HG02571 (cell line): ENCODE measurements around the gene RGP1.

ENCODE experiments used
- ATAC-seq: cut with Tn5 transposase; IDR thresholded peaks from one replicate; pipeline ENCODE4 v1.9.1; 2021; ENCODE audit warnings: mild to moderate bottlenecking, moderate library complexity; ENCODE audit not compliant: unreplicated experiment

RGP1 gene

DNA sequence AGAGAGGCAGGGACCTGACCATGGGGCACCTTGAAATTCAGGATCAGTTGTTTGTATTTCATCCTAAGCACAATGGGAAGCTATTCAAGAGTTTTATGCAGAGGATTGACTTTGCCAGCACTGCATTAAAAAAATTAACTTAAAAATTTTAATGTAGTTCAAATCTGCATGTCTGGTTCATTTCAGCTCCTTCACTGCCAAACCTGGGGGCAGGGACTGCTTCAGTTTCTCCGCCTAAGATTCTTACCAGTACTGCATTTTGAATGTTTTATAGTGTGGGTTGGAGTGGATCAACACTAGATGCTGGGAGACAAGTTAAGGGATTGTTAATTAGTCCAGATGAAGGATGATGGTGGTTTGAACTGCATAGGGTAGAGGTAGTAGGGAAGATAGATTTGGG, 20.7 kb downstream of the RGP1 start:
- ATAC-seq, result no peak

DNA sequence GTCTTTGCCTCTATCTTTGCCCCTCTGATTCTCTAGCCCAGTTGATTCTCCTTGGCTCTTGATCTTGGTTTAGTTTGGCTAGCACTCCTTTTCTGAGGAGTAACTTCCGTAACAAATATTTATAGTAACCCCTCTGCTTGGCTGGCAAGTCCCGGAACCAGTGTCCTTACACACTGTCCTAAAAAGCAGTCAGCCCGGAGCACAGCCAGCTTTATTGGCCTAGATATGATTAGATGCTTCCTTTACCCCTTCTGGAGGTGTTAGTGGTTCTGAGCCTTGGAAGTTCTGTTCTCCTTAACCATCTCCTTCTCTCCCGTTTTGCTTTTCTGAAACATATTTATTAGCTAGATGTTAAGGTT, 22.0 kb downstream of the RGP1 start:
- ATAC-seq, result no peak

- ATAC-seq, result no peak
Observed at GRCh38 chr9:35771534-35771933, 22.4 kb downstream of the RGP1 start.

- no peak for ATAC-seq
Observed at GRCh38 chr9:35771943-35772342, 22.9 kb downstream of the RGP1 start.

DNA sequence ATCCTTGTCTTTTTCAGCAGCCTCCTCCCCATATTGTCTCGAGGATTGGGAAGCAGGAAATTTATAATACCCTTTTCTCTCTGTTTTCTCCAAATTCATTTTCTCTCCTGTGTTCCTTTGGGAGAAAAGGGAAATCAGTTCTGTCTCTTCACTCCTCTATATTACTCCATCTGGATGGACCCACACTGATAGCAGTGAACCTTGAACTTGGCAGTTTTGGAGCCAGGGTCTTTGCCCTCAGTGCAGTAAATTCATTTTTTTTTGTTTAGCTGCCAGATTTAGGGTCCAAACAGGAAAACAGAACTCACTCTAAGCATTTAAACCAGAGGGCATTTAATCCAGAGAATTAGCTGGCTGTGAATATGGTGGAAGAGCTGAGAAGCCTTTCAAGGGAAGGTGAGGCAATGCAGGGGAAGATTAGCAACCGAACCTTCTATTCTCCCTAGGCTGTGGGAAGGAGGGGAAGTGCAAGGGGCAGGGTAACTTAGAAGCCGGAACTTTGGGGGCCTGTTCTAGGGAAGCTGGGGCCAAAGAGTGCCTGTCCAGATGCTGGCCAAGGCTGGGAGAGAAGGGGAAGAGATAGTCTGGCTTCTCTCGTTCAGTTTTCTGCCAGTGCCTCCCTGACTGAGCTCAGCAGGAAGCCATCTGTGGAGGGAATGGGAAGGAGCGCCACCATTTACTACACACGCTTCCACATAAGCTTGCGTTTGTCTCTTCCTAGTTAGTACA, 26.0 kb downstream of the RGP1 start:
- no peak for ATAC-seq

DNA sequence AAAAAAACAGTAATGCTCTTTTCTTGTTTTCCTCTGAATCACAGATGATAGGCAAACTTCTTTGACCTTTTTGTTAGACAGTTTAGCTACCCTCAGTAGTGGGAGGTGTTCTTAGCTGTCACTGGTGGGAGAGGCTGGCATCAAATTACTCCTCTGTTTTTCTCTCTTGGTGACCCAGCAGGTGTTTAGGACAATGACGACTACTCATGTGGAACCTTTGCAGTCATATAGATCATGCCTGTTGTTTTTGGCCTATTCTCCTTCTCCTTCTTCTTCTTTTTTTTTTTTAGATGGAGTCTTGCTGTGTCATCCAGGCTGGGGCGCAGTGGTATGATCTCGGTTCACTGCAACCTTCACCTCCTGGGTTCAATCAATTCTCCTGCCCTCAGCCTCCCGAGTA, 26.9 kb downstream of the RGP1 start:
- ATAC-seq, result no peak

GRCh38 chr9:35778496-35778895, 29.4 kb downstream of the RGP1 start:
- ATAC-seq, result no peak

- ATAC-seq, result no peak
Observed at GRCh38 chr9:35781066-35781465, 32.0 kb downstream of the RGP1 start.

GRCh38 chr9:35783418-35783817, 34.3 kb downstream of the RGP1 start:
- ATAC-seq, result no peak

- ATAC-seq, result no peak
Observed at GRCh38 chr9:35789541-35789940, 40.5 kb downstream of the RGP1 start.

GRCh38 chr9:35790025-35790384, 40.9 kb downstream of the RGP1 start:
- no peak for ATAC-seq

GRCh38 chr9:35790385-35791296, 41.6 kb downstream of the RGP1 start:
- peak; percentile 58 for ATAC-seq

DNA sequence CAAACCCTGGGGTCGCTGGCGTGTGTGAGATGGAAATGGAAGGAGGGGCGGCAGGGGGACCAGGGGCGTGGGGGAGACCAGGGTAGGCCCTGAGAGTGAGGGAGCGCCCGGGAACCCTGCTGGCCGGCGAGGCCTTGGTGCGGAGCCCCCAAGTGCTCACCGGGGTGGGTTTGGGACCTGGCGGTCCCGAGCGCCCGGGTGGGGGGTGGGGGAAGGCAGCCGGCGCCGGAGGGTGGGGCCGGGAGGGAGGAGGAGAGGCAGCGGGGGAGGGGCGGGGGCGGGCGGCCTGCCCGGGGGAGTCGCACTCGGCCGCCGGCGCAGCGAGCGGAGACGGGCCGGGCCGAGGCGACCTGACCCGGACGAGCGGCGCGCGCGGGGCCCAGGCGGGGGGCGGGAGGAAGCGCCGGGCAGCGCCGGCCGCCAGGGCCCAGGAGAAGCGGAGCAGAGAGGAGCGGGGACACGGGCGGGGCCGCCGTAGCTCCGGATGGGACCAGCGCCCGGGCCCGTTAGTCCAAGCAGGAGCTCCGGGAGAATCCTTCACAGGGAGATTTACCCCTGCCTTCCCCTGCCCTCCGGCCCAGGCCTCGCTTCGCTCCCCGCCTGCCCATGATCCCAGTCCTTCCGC, 42.3 kb downstream of the RGP1 start, which contains the start of gene NPR2:
Gene NPR2, plus strand, starts transcription at position 295 of the 625 bp plus-strand sequence. CDS start 818 bp downstream, outside the sequence.
- no peak for ATAC-seq

DNA sequence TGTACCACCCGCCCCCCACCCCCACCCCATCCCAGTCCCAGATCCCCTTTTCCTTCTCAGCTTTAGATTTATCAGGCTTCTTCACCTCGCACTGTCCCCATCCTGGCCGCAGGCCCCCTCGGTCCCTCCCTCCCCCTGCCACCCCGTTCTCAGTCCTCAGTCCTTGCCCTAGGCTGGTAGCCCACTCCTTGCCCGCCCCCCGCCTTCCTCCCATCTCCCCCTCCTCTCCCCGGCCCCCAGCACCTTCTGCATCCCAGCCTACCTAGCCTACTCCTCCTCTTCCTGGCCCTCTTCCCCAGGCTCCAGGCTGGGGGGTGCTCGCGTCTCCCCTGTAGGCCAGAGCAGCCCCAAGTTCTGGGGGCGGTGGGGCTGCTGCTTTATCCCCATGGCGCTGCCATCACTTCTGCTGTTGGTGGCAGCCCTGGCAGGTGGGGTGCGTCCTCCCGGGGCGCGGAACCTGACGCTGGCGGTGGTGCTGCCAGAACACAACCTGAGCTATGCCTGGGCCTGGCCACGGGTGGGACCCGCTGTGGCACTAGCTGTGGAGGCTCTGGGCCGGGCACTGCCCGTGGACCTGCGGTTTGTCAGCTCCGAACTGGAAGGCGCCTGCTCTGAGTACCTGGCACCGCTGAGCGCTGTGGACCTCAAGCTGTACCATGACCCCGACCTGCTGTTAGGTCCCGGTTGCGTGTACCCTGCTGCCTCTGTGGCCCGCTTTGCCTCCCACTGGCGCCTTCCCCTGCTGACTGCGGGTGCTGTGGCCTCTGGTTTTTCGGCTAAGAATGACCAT, 43.1 kb downstream of the RGP1 start:
- ATAC-seq, result no peak

DNA sequence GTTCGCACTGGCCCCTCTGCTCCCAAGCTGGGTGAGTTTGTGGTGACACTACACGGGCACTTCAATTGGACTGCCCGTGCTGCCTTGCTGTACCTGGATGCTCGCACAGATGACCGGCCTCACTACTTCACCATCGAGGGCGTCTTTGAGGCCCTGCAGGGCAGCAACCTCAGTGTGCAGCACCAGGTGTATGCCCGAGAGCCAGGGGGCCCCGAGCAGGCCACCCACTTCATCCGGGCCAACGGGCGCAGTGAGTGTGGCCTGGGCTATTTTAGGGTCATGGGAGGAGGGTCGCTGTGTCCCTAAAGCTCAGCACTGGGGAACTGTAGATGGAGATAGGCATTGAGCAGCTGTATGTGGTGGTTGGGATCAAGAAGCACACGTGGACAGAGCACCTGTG, 43.7 kb downstream of the RGP1 start:
- no peak for ATAC-seq

DNA sequence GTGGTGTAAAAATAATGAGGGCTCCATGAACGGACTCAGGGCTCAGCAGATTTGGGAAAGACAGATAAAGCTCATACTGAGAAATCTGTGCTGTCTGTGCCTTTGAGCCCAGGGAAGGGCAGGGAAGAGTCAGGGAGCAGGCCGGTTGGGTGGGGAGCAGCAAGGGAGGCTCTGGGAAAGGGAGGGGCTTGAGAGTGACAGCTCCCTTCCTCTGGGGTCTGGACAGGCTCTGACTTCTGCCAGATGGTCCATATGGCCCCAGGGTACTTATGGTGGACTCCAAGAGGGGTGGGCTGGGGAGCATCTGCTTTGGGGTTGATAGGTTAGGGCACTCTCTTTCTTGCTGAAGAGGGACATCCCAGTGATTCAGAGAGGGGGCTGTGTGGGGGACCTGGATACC, 44.4 kb downstream of the RGP1 start:
- no peak for ATAC-seq

- ATAC-seq, result no peak
Observed at GRCh38 chr9:35795695-35796094, 46.6 kb downstream of the RGP1 start.

DNA sequence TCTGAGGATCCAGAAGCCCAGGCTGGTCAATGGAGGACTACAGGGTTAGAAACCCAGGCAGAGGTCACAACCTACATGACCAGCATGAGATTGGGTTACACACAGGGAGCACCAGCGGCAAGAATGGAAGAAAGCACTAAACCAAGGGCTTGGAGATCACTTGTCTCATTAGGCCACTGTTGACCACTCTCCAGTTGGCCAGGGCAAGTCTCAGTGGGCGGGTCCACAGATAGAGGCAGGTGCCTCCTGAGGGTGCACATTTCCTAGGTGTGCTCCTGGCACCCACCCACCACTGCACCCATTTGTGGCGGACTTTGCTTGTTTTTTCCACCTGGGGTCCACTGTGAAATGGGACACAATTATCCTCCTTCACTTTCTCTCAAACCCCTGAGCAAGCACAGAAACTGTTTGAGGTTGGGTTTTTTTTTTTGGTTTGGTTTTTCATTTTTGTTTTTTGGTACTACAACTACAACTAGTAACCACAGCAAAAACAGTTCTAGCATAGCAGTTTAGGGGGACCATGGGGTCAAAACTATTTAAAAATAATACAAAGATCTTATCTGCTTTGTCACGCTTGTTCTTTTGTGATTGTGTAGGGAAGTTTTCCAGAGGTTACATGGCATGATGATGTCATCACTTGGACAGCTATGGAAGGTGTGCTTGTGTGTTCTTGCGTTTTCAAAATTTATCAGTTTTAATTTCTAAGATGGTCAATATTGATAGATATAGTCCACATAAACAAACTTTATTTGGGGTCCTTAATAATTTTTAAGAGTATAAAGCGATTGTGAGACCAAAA, 48.4 kb downstream of the RGP1 start:
- ATAC-seq, result no peak

DNA sequence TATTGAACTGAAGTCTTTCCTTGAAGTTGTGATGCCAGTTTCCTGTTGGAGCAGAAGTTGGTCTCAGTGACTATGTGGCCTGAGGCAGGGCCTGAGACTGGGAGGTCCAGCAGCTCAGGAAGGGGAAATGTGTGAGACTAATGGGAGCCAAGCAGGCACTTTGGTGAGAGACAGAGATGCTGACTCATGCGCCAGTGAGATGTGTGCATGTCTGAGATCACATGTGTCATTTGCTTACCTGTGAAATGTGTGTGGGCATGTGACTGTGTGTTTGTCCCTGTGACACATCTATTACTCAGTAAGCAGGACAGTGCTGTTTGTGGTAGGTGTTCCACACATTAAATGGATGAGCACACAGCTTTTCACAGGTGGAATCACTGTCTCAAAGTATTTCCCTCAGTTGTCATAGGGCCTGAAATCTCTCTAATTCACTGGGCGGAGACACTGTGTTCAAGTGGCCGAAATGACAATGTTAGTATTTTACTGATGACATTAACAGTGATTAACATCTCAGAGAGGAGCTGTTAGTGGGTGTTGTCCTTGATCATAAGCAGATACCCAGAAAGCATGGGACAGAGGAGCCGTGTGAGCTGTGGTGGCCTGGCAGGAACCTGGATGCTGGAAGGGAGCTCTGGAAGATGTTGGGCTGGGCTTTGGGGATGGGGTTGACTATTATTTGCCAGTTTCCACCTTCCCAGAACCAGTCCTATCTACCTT, 49.7 kb downstream of the RGP1 start:
- peak; percentile 53 for ATAC-seq

DNA sequence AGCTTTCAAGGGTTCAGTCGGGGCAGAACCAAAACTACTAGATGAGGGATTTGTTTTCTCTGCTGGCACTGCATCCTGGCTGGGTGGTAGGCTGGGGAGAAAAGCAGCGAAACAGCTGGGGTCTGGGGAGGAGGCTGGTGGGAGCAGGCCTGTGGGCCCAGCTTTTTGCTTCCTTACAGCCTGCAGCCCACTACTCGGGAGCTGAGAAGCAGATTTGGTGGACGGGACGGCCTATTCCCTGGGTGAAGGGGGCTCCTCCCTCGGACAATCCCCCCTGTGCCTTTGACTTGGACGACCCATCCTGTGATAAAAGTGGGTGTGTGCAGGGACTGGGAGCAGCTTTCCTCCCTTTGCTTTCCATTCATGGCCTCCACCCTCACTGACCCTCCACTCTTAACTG, 51.4 kb downstream of the RGP1 start:
- ATAC-seq, result no peak
